ENCODE results near the gene ROBO2.

Gene ROBO2

DNA sequence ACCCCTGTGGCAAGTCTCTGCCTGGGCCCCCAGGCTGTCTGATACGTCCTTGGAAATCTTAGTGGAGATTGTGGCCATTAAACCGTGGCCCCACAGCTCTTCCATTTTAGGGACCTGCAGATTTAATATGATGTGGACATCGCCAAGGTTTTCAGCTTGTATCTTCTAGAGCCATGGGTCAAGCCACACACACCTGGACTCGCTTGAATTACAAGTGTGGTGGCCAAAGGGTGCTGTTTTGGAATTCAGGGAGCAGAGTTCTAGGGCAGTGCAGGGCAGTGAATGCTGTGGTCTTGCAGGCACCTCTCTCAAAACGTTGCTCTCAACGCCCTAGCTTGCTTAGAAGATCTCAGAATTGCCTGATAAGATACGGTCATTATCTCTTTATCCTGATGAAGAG, 211.2 kb downstream of the ROBO2 start:
- DNase-seq (ENCODE audit: low read depth in 1 of 2, low spot score in 1 of 2), result no peak
- TF ChIP-seq REST (IDR thresholded peaks at IDR 0.05; ENCODE audit: insufficient replicate concordance, low read depth) (no peak), POLR2AphosphoS5 (IDR thresholded peaks at IDR 0.05; ENCODE audit: low read depth) (no peak)
- H3K27me3 ChIP-seq (ENCODE audit: insufficient read depth, poor library complexity, severe bottlenecking), result no peaks in the 10 kb centered on the region
- no peak overlapping the region for H3K27ac ChIP-seq (replicated peaks)
- no peak overlapping the region for H3K4me3 ChIP-seq (replicated peaks; ENCODE audit: insufficient read depth, low read length)

GRCh38 chr3:77254967-77255831, 215.3 kb downstream of the ROBO2 start:
- no peak overlapping the region for H3K4me3 ChIP-seq (replicated peaks; ENCODE audit: insufficient read depth, low read length)
- H3K27ac ChIP-seq (replicated peaks), result no peak overlapping the region
- DNase-seq (ENCODE audit: low read depth in 1 of 2, low spot score in 1 of 2), result peak; percentile 14 to 36
- no peak for TF ChIP-seq GABPA (IDR thresholded peaks at IDR 0.05; ENCODE audit: low read depth)
- no peak for TF ChIP-seq SPI1 (IDR thresholded peaks at IDR 0.05; ENCODE audit: borderline replicate concordance, low read depth)
- TF ChIP-seq POLR2AphosphoS5 (IDR thresholded peaks at IDR 0.05; ENCODE audit: low read depth), result no peak
- no peak for TF ChIP-seq REST (IDR thresholded peaks at IDR 0.05; ENCODE audit: insufficient replicate concordance, low read depth)
- TF ChIP-seq, protein P1, sequence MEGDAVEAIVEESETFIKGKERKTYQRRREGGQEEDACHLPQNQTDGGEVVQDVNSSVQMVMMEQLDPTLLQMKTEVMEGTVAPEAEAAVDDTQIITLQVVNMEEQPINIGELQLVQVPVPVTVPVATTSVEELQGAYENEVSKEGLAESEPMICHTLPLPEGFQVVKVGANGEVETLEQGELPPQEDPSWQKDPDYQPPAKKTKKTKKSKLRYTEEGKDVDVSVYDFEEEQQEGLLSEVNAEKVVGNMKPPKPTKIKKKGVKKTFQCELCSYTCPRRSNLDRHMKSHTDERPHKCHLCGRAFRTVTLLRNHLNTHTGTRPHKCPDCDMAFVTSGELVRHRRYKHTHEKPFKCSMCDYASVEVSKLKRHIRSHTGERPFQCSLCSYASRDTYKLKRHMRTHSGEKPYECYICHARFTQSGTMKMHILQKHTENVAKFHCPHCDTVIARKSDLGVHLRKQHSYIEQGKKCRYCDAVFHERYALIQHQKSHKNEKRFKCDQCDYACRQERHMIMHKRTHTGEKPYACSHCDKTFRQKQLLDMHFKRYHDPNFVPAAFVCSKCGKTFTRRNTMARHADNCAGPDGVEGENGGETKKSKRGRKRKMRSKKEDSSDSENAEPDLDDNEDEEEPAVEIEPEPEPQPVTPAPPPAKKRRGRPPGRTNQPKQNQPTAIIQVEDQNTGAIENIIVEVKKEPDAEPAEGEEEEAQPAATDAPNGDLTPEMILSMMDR (IDR thresholded peaks at IDR 0.05; ENCODE audit: insufficient read depth, low read length), result peak; percentile 40
- no peaks in the 10 kb centered on the region for H3K27me3 ChIP-seq (ENCODE audit: insufficient read depth, poor library complexity, severe bottlenecking)

DNA sequence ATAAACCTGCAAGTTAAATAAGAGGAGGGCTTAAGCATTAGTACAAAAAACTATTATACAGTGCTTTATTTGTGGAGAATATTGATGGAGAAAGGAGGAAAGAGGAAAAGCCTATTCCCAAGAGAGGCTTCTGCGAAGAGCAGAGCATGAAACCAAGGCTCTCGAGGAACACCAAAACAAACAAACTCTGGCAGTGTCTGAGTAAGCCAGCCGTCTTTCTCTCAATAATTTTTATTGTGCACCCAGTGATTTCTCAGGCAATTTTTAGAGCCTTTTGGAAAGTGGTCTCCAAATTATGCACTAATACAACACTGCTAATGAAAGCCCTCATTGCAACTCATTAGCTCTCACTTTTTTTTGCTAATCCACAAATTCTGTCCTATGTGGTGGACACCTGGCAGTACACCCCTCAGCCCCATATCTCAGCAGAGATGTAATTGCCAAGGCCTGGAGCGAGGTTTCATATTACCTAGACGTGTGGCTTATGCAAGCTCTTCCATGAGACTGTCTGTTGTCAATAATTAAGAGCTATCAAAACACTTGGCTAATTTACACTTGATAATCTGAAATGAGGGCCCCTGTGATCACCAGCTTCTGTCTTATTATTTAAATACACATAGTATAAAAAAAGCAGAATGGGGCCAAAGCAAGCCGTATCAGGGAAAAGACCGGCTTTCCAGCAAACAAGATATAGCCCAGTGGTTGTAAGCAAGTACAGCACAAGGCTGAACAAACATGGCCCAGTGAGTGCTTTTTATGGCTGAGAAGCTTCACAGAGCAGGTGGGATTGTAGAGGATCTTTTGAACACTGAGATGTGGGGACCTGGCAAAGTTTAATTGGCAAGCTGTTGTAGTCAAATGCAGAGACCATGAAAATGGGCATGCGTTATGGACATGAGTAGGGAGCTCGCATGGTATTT, 216.9 kb downstream of the ROBO2 start:
- Histone ChIP-seq H3K27ac (replicated peaks) (no peak overlapping the region), H3K4me3 (replicated peaks; ENCODE audit: insufficient read depth, low read length) (no peak overlapping the region), H3K27me3 (ENCODE audit: insufficient read depth, poor library complexity, severe bottlenecking) (no peaks in the 10 kb centered on the region)
- DNase-seq (ENCODE audit: low read depth in 1 of 2, low spot score in 1 of 2), result no peak
- TF ChIP-seq POLR2AphosphoS5 (IDR thresholded peaks at IDR 0.05; ENCODE audit: low read depth) (no peak), REST (IDR thresholded peaks at IDR 0.05; ENCODE audit: insufficient replicate concordance, low read depth) (no peak), GABPA (IDR thresholded peaks at IDR 0.05; ENCODE audit: low read depth) (no peak), SPI1 (IDR thresholded peaks at IDR 0.05; ENCODE audit: borderline replicate concordance, low read depth) (no peak)
- TF ChIP-seq, protein P1 (IDR thresholded peaks at IDR 0.05; ENCODE audit: insufficient read depth, low read length), result no peak
